Measurements from ENCODE around the gene MAGEA6. TPM values are rescaled to one million over a fixed set of nuclear protein-coding genes. Genes with fewer than 3 reads are reported as not detected.
"Not testable (repeated sequence)": the region's sequence is repeated elsewhere in the genome, so short reads cannot be mapped to it uniquely, and the experiment has no call there.

Gene MAGEA6, protein sequence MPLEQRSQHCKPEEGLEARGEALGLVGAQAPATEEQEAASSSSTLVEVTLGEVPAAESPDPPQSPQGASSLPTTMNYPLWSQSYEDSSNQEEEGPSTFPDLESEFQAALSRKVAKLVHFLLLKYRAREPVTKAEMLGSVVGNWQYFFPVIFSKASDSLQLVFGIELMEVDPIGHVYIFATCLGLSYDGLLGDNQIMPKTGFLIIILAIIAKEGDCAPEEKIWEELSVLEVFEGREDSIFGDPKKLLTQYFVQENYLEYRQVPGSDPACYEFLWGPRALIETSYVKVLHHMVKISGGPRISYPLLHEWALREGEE
- total RNA-seq (2014; rRNA removed; shearing (Covaris generic)) (0.35 TPM in 1 of 2 replicates, not detected in the other), polyA plus RNA-seq (2016; fragmentation: Nextera tagmentation; extraction: Ambion mirVana) (0.30 TPM in 1 of 2 replicates, not detected in the other)
- long read RNA-seq: 0 reads

DNA sequence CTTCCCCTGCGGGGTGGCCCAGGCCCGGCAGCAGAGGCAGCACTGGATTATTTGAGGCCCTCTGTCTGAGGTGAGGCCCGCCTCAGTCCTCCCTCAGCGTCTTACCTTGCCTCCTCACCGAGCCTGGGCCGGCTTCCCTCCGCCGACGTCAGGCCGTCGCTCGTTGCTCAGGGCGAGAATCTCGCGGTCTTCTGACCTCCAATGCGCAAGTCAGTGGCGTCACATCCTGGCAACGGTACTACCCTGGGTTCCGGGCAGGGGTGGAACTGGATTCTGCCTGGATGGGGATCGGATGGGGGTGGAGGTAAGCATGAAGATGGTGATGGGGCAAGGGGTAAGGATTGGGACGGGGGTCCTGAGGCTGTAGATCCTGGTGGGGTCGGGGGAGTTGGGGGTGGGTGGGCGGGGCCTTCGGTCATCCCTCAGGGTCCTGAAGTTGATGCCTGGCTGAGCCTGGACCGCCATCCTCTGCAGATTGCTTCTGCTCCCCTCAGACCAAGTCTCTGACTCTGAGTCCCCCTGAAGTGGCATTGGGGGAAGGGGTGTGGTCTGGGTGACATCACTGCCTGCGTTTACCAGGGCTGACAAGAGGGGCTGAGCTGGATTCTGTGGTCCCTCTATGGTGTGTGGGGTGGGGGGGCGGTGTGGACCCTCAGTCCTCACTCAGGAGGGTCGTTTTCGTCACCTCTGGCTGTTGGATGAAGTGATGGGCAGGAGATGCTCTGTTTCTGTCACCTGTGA lies at the start of gene MAGEA6:
Gene MAGEA6, minus strand, starts transcription at position 141 of the 741 bp plus-strand sequence. CDS start 2,039 bp downstream, outside the sequence.
- not testable (repeated sequence) for H3K27ac ChIP-seq (ENCODE audit: low read depth); H2AFZ ChIP-seq; H3F3A ChIP-seq (replicated peaks; ENCODE audit: low read depth); H3K27ac Mint-ChIP-seq; H3K27me3 ChIP-seq (ENCODE audit: insufficient read depth); H3K36me3 Mint-ChIP-seq (ENCODE audit: low read depth); H3K4me3 Mint-ChIP-seq; H3K79me2 ChIP-seq (replicated peaks; ENCODE audit: insufficient read depth); ATAC-seq; DNase-seq (ENCODE audit: low spot score); H3K4me1 Mint-ChIP-seq; H3K36me3 ChIP-seq (ENCODE audit: insufficient read depth); H3K27me3 Mint-ChIP-seq (ENCODE audit: insufficient read depth, low read depth, poor library complexity); H3K4me3 ChIP-seq; H3K4me2 ChIP-seq; H3K9me3 Mint-ChIP-seq; H3K4me1 ChIP-seq (ENCODE audit: insufficient read depth); H4K20me1 ChIP-seq (replicated peaks; ENCODE audit: insufficient read depth); H3K9me2 ChIP-seq (ENCODE audit: insufficient read depth)

- no peaks in the 10 kb centered on the region for H3K36me3 ChIP-seq (ENCODE audit: insufficient read depth)
- Mint-ChIP-seq H3K27me3 (ENCODE audit: insufficient read depth, low read depth, poor library complexity) (peaks cover 1% of the 10 kb centered on the region), H3K4me3 (no peak overlapping the region), H3K36me3 (ENCODE audit: low read depth) (no peaks in the 10 kb centered on the region), H3K4me1 (peaks cover 7% of the 10 kb centered on the region), H3K9me3 (no peaks in the 10 kb centered on the region), H3K27ac (no peak overlapping the region)
- H3K4me1 ChIP-seq (ENCODE audit: insufficient read depth): peaks cover 5% of the 10 kb centered on the region; the same call in 1 of the 2 replicates
- H3K4me3 ChIP-seq: no peak overlapping the region
- DNase-seq (ENCODE audit: low spot score): no peak
- no peaks in the 10 kb centered on the region for H3F3A ChIP-seq (replicated peaks; ENCODE audit: low read depth)
- no peak overlapping the region for H2AFZ ChIP-seq
- no peaks in the 10 kb centered on the region for H3K9me2 ChIP-seq (ENCODE audit: insufficient read depth)
- TF ChIP-seq ZNF331 (CRISPR knock-in tag; IDR thresholded peaks at IDR 0.05; ENCODE audit: low read depth) (no peak), EZH2 (IDR thresholded peaks at IDR 0.05; ENCODE audit: low read depth, unreplicated experiment) (no peak), EZH2phosphoT487 (IDR thresholded peaks at IDR 0.05; ENCODE audit: unreplicated experiment) (no peak), ZNF114 (CRISPR knock-in tag; IDR thresholded peaks at IDR 0.05) (no peak), STAT1 (IDR thresholded peaks at IDR 0.05; ENCODE audit: unreplicated experiment) (no peak), NANOG (IDR thresholded peaks at IDR 0.05; ENCODE audit: borderline replicate concordance) (no peak)
- TF ChIP-seq, protein P1, sequence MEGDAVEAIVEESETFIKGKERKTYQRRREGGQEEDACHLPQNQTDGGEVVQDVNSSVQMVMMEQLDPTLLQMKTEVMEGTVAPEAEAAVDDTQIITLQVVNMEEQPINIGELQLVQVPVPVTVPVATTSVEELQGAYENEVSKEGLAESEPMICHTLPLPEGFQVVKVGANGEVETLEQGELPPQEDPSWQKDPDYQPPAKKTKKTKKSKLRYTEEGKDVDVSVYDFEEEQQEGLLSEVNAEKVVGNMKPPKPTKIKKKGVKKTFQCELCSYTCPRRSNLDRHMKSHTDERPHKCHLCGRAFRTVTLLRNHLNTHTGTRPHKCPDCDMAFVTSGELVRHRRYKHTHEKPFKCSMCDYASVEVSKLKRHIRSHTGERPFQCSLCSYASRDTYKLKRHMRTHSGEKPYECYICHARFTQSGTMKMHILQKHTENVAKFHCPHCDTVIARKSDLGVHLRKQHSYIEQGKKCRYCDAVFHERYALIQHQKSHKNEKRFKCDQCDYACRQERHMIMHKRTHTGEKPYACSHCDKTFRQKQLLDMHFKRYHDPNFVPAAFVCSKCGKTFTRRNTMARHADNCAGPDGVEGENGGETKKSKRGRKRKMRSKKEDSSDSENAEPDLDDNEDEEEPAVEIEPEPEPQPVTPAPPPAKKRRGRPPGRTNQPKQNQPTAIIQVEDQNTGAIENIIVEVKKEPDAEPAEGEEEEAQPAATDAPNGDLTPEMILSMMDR (conservative IDR thresholded peaks at IDR 0.05; ENCODE audit: low read depth in 2 of 2): no peak
- TF ChIP-seq, protein P2, sequence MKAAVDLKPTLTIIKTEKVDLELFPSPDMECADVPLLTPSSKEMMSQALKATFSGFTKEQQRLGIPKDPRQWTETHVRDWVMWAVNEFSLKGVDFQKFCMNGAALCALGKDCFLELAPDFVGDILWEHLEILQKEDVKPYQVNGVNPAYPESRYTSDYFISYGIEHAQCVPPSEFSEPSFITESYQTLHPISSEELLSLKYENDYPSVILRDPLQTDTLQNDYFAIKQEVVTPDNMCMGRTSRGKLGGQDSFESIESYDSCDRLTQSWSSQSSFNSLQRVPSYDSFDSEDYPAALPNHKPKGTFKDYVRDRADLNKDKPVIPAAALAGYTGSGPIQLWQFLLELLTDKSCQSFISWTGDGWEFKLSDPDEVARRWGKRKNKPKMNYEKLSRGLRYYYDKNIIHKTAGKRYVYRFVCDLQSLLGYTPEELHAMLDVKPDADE (IDR thresholded peaks at IDR 0.05): no peak
- no peaks in the 10 kb centered on the region for H3K27me3 ChIP-seq (ENCODE audit: insufficient read depth)
- no peak overlapping the region for H3K27ac ChIP-seq (ENCODE audit: low read depth)
- no peaks in the 10 kb centered on the region for H4K20me1 ChIP-seq (replicated peaks; ENCODE audit: insufficient read depth)
- H3K79me2 ChIP-seq (replicated peaks; ENCODE audit: insufficient read depth): no peaks in the 10 kb centered on the region
- ATAC-seq: no peak
- no peak overlapping the region for H3K4me2 ChIP-seq
Measured at GRCh38 chrX:152819266-152819665, 49.8 kb upstream of the MAGEA6 start.

Measured in GM23338 (cell line).